Occipital lobe (tissue), 2 donors: Measurements from ENCODE around the gene HOXD11. TPM values are rescaled to one million over a fixed set of nuclear protein-coding genes. Genes with fewer than 3 reads are reported as not detected.

Experiments
- DNase-seq: peaks from one replicate; lab custom pipeline; 2025; lab: John Stamatoyannopoulos, UW
- total RNA-seq: library from RNA; depleted of rRNA; stranded (reverse); fragments of >200 nt; gene quantifications from one replicate; pipeline ENCODE4 v1.2.3, GENCODE V29; 2014

The HOXD11 gene
- total RNA-seq, 1 donor from 2014 or later, result not detected

GRCh38 chr2:176081376-176081836, 25.7 kb upstream of the HOXD11 start:
- no peak for DNase-seq

- DNase-seq, result no peak
Observed at GRCh38 chr2:176081837-176082524, 25.1 kb upstream of the HOXD11 start.

- no peak for DNase-seq
Observed at GRCh38 chr2:176082525-176082823, 24.6 kb upstream of the HOXD11 start.

- DNase-seq, result no peak
Observed at GRCh38 chr2:176082824-176083751, 24.0 kb upstream of the HOXD11 start.

GRCh38 chr2:176083796-176084261, 23.3 kb upstream of the HOXD11 start, which contains the start of gene EVX2:
EVX2 (minus strand) TSS chr2:176083962; CDS start chr2:176083776, 186 bp downstream.
- no peak for DNase-seq

GRCh38 chr2:176084611-176085119, 22.4 kb upstream of the HOXD11 start:
- DNase-seq, result no peak

GRCh38 chr2:176085120-176085788, 21.8 kb upstream of the HOXD11 start:
- no peak for DNase-seq

- no peak for DNase-seq
Observed at GRCh38 chr2:176085861-176086771, 21.0 kb upstream of the HOXD11 start.

- no peak for DNase-seq
Observed at GRCh38 chr2:176087330-176088047, 19.6 kb upstream of the HOXD11 start.

- no peak for DNase-seq
Observed at GRCh38 chr2:176088048-176088936, 18.8 kb upstream of the HOXD11 start.

GRCh38 chr2:176088937-176089842, 17.9 kb upstream of the HOXD11 start:
- DNase-seq, result no peak

GRCh38 chr2:176089843-176090395, 17.2 kb upstream of the HOXD11 start:
- no peak for DNase-seq

- DNase-seq, result no peak
Observed at GRCh38 chr2:176090862-176091261, 16.2 kb upstream of the HOXD11 start.

- DNase-seq, result no peak
Observed at GRCh38 chr2:176091329-176092258, 15.5 kb upstream of the HOXD11 start.

- DNase-seq, result no peak
Observed at GRCh38 chr2:176092270-176093144, 14.6 kb upstream of the HOXD11 start, which contains the start of gene HOXD13. HOXD13 (plus strand) TSS chr2:176092721; CDS start chr2:176092891, 170 bp downstream.
